Left lung (tissue), 10 donors: ENCODE data around the gene ALPL. TPM values are rescaled to one million over a fixed set of nuclear protein-coding genes. Genes with fewer than 3 reads are reported as not detected.

Experiments
- ATAC-seq: fragments of 200-7000 bp; cut with Tn5 transposase; one replicate; pipeline ENCODE4 v1.9.1; 2020; ENCODE audit warnings: moderate library complexity
- DNase-seq, 4 donors: peaks; one replicate each; pipeline ENCODE4 v3.0.0-alpha.2; 2013 to 2020
- H3K27ac ChIP-seq, 2 donors: fragments of 200-600 bp; sonication (generic) in 1 of 2; one replicate each; pipeline versions ENCODE4 v1.5.0 to v1.8.0; 2020 to 2021
- H3K27me3 ChIP-seq, 2 donors: fragments of 200-600 bp; sonication (generic) in 1 of 2; one replicate each; pipeline versions ENCODE4 v1.5.0 to v1.8.0; 2020 to 2021
- H3K36me3 ChIP-seq, 2 donors: fragments of 200-600 bp; sonication (generic) in 1 of 2; one replicate each; pipeline versions ENCODE4 v1.5.0 to v1.8.0; 2020 to 2021
- H3K4me1 ChIP-seq, 2 donors: fragments of 200-600 bp; one replicate each; pipeline ENCODE4 v1.8.0; 2021
- H3K4me3 ChIP-seq, 2 donors: fragments of 200-600 bp; sonication (generic) in 1 of 2; one replicate each; pipeline versions ENCODE4 v1.5.0 to v1.8.0; 2020 to 2021; ENCODE audit warnings: mild to moderate bottlenecking in 1 of 2
- H3K9me3 ChIP-seq, 2 donors: fragments of 200-600 bp; sonication (generic) in 1 of 2; one replicate each; pipeline versions ENCODE4 v1.5.0 to v1.8.0; 2020 to 2021
- CTCF ChIP-seq, 2 donors: fragments of 200-600 bp; sonication (generic) in 1 of 2; IDR thresholded peaks; one replicate each; pipeline versions ENCODE4 v1.5.0 to v1.8.0; 2021; ENCODE audit warnings: antibody characterized with exemption in 2 of 2
- intact Hi-C, 2 donors: fragments of 100-400 bp; cut with DNase I; formaldehyde crosslinking; loops; one replicate each; pipeline versions ENCODE4 v1.11.2 to v1.14.2; 2022
- polyA plus RNA-seq, 6 donors: library from polyadenylated mRNA; unstranded; fragments of 120-200 nt; gene quantifications; one replicate each; pipeline ENCODE4 v1.2.1, GENCODE V29; 2013; ENCODE audit not compliant: insufficient read length in 6 of 6
- total RNA-seq, 2 donors: library from RNA; stranded (reverse); fragmentation: NEBNext Ultra II Directional; extraction: Animal tissue kit (Norgen Biotek cat#: 25700); gene quantifications; one replicate each; pipeline ENCODE4 v1.2.1, GENCODE V29; 2021
- donor health status: DM: no; HTN: yes; CAD: no.
- donor health status: DM: no; HTN: no; CAD: no.

The ALPL gene
- total and polyA plus RNA-seq, 8 donors = 1.0 to 198 (median 1.5) TPM

GRCh38 chr1:21530368-21531016 is 21.3 kb downstream of the ALPL start:
- Histone ChIP-seq H3K36me3 (no peaks in the 10 kb centered on the region), H3K4me1 (peaks cover 0 to 18% of the 10 kb centered on the region in 2 donors), H3K27me3 (peaks cover 0 to 11% of the 10 kb centered on the region in 2 donors), H3K4me3 (no peak overlapping the region), H3K27ac (no peak overlapping the region), H3K9me3 (no peaks in the 10 kb centered on the region)
- intact Hi-C loops = no loop called here
- no peak for ATAC-seq
- TF ChIP-seq CTCF (IDR thresholded peaks at IDR 0.05) = no peak
- DNase-seq = no peak

GRCh38 chr1:21531241-21531640 is 22.0 kb downstream of the ALPL start:
- Histone ChIP-seq H3K4me3 (no peak overlapping the region), H3K27ac (no peak overlapping the region), H3K9me3 (no peaks in the 10 kb centered on the region), H3K36me3 (no peaks in the 10 kb centered on the region), H3K4me1 (peaks cover 0 to 23% of the 10 kb centered on the region in 2 donors), H3K27me3 (peaks cover 0 to 11% of the 10 kb centered on the region in 2 donors)
- TF ChIP-seq CTCF (IDR thresholded peaks at IDR 0.05) = no peak
- DNase-seq (no peak), ATAC-seq (no peak)
- intact Hi-C loops = no loop called here

- Histone ChIP-seq H3K4me3 (no peak overlapping the region), H3K36me3 (no peaks in the 10 kb centered on the region), H3K27ac (no peak overlapping the region), H3K9me3 (no peaks in the 10 kb centered on the region), H3K27me3 (peaks cover 0 to 16% of the 10 kb centered on the region in 2 donors), H3K4me1 (peaks cover 0 to 34% of the 10 kb centered on the region in 2 donors)
- no peak for DNase-seq
- no peak for TF ChIP-seq CTCF (IDR thresholded peaks at IDR 0.05)
- intact Hi-C loops = no loop called here
- ATAC-seq = no peak
Measured at GRCh38 chr1:21532496-21532895, 23.3 kb downstream of the ALPL start.

GRCh38 chr1:21532992-21533534 is 23.8 kb downstream of the ALPL start:
- TF ChIP-seq CTCF (IDR thresholded peaks at IDR 0.05) = no peak
- Histone ChIP-seq H3K4me3 (no peak overlapping the region), H3K36me3 (no peaks in the 10 kb centered on the region), H3K27me3 (peaks cover 0 to 22% of the 10 kb centered on the region in 2 donors), H3K27ac (no peak overlapping the region), H3K4me1 (peaks cover 0 to 39% of the 10 kb centered on the region in 2 donors), H3K9me3 (no peaks in the 10 kb centered on the region)
- intact Hi-C loops = no loop called here
- no peak for DNase-seq
- no peak for ATAC-seq

GRCh38 chr1:21534146-21534545 is 24.9 kb downstream of the ALPL start:
- peaks cover 3 to 50% of the 10 kb centered on the region in 2 donors for H3K4me1 ChIP-seq
- no peak for ATAC-seq
- no peak for TF ChIP-seq CTCF (IDR thresholded peaks at IDR 0.05)

More at GRCh38 chr1:21534146-21534545, 24.9 kb downstream of the ALPL start:
- Histone ChIP-seq H3K9me3 (no peaks in the 10 kb centered on the region), H3K27me3 (peaks cover 0 to 31% of the 10 kb centered on the region in 2 donors), H3K27ac (no peak overlapping the region), H3K4me3 (no peak overlapping the region), H3K36me3 (no peaks in the 10 kb centered on the region)
- no peak for DNase-seq
- intact Hi-C loops = no loop called here
